NCI-H1048 (cell line): Measurements from ENCODE around the gene ASB12.
"Not testable (repeated sequence)": the region's sequence is repeated elsewhere in the genome, so short reads cannot be mapped to it uniquely, and the experiment has no call there.

ENCODE experiments used
- DNase-seq: peaks from one replicate; lab custom pipeline; 2025; lab: John Stamatoyannopoulos, UW

The ASB12 gene, protein sequence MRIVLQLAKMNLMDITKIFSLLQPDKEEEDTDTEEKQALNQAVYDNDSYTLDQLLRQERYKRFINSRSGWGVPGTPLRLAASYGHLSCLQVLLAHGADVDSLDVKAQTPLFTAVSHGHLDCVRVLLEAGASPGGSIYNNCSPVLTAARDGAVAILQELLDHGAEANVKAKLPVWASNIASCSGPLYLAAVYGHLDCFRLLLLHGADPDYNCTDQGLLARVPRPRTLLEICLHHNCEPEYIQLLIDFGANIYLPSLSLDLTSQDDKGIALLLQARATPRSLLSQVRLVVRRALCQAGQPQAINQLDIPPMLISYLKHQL

DNA sequence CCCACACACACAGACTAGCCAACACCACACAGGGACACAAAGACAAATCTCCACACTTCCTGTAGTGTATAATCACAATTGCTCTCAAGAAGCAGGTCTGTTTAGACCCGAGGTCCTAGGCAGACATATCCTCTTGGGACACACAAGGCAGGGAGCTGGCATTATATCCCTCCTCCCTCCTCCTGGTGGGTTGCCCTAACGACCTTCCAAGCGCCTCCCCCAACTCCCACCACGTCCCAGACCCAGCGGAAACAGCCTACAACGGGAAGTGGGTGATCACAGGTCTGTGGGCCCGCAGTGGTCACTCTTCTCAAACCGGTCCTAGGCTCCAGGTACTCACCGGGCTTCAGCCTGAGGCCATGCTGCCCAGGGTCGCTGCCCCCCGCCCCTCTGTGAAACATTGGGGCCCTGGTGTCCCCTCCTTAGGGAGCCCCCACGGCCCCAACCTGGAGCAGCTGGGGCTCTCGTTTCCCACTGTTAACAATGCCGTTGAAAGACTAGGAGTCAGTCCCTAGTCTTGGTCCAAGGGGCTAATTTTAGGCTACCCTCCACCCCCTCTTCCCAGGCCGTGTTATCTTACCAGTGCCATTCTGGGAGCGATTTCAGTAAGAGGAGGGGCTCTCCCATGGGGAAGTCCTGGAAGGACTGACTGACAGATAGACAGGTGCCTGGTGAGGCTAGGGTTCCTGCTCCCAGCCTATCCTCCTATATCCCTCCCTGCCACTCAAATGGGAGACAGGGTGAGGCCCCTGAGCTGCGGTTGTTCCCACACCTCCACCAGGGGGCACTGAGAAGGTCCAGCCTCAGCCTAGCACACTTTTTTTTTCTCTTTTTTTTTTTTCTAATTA lies at the start of gene ASB12:
TSS of gene ASB12 (minus strand) at position 485 of the 848 bp plus-strand sequence. CDS start 4,957 bp downstream, outside the sequence.
- DNase-seq: no peak

DNA sequence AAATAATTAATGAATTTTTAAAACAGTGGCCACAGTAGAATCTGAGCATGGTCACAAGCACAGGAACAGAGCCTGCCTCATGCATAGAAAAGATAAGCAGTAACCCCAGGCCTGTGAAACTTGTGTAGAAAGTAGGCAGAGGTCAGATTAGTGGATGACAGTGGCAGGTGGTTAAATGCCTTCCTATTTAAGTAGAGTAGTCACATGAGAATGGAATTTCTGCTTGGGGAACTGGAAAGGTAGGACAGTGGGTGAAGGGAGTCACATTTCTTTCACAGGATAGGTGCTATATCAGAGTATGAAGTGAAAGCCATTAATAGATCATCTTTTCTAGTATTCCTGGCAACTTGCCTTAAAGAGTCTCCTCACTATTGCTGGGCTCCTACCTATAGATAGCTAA lies 34.9 kb upstream of the ASB12 start:
- DNase-seq: no peak

DNA sequence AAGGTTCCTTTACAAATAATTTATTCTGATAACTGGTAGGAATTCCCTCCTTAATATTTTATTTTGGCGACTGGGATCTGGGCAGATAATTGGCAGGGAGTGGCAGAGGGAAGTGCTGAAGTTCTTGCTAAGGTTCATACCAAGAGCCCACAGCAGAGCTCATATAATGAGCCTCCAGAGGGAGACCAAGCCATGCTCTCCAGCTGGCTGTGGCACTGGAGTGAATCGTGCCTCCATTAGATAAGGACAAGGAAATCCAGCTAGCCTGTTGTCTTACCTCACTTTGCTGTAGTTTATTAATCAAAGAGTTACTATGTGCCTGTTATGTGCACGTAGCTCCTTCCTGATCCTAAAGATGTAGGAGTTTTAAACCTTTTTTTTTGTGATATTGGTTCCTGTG lies 1.3 kb downstream of the ASB12 start:
- DNase-seq: no peak

DNA sequence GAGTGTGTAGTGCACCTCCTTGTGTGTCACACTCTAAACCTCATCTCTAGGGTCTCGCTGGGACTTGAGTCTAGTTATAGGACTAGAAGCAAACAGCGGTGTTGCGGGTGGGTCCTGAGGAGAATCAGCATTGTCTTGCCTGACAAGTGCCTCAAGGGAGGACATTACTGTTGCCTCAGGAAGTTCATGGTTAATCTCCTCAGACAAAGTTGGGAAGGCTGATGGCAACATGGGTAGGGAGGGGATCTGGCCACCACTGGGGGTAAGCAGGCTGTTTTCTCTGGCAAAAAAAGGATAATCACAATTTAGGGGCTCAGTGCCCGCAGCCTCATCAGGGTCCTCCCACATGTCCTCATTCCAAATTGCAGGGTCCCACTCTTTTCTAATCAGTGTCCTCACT lies 12.4 kb downstream of the ASB12 start:
- DNase-seq: no peak

DNA sequence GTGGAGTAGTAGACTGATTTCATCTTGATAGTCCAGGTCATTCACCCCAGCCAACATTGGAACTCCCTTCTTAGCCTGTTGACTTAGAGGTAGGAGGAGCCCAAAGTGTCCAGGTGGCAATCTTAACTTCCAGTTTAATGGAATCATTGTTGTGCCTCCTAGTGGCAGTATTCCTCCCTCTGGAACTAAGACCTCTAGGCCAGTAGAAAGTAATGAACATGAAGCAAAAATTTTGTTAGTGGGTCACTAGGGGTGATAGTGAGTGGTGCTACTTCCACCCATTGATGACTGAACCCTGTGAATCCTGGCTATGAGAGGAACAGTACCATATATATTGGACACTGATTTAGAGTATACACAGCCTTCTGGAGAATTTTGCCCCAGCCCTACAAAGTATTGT lies 16.4 kb downstream of the ASB12 start:
- DNase-seq: not testable (repeated sequence)

DNA sequence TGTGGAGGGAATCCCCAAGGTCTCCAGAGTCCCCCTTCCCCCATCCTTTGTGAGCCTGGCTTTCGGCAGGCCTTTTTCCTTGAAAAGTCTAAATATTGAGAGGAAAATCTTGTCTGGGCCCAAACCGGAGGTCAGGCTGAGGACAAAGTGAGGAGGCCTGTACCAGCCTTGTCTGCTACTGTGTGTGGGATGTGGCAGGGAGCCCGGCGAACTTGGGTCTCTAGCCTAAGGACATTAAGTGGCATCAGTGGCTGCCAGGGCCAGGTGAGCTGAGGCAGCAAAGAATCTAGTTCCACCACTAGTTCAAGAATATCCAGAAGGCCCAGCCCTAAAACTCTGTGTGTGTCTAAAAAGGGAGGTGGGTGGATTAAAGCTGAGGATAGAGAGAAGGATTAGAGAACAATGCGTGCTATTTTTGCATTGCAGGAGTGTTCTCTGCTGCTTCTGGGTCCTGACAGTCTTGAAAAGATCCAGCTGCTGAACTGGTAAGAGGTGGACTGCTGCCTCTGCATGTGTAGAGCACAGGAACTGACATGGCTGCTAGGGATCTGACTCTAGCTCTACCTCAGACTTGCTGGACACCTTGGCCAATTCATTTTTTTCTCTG lies 23.7 kb downstream of the ASB12 start:
- no peak for DNase-seq

DNA sequence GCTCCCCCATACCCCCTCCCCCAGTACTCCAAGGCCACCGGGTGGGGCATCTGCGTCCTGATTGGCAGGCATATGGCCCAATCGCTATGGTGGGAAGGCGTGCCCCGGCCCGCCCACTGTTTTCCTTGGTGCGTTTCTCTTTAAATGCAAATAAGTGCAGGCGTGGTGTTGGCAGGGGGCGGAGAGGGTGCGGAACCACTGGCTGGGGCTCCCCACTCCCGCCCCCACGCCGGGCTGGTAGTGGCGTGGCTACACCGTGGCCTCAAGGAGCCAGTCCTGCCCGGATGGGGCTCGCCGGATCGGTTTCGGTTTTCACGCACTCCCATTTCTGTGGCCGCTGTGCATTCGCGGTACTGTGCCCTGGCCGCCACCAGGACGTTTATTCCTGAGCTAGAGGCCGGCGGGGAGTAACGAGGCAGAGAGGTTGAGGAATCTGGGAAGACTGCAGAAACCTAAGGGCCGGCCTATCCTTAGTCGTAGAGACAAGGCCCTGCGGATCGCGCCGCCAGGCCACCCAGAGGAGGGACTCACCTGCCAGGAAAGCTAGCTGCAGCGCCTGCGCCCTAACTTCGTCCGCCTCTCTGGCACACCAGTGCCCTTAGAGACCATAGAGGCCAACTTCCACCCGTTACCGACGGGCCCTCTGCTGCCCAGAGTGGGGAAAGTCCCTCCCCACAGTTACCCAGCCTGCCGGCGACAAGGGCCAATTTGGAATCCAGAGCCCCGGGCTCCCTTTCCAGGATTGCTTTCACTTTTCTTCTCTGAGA lies 24.5 kb downstream of the ASB12 start:
- DNase-seq: peak; percentile 64

DNA sequence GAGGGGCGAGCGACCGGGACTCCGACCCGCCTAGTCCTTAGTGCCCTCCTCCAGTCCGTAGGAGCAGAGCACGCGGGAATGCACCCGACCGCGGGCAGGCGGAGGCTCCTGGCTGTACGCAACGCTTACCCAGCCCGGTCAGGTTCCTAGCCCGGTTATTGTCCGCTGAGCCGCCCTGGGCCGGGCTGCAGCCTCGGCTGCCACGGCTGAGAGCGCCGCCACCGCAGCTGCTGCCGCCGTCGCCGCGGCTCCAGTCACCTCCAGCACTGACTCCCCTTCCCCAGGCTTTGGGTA lies 25.0 kb downstream of the ASB12 start, which contains the start of gene AMER1:
TSS of gene AMER1 (minus strand) at position 268 of the 294 bp plus-strand sequence. CDS start 12,422 bp downstream, outside the sequence.
- DNase-seq: no peak

DNA sequence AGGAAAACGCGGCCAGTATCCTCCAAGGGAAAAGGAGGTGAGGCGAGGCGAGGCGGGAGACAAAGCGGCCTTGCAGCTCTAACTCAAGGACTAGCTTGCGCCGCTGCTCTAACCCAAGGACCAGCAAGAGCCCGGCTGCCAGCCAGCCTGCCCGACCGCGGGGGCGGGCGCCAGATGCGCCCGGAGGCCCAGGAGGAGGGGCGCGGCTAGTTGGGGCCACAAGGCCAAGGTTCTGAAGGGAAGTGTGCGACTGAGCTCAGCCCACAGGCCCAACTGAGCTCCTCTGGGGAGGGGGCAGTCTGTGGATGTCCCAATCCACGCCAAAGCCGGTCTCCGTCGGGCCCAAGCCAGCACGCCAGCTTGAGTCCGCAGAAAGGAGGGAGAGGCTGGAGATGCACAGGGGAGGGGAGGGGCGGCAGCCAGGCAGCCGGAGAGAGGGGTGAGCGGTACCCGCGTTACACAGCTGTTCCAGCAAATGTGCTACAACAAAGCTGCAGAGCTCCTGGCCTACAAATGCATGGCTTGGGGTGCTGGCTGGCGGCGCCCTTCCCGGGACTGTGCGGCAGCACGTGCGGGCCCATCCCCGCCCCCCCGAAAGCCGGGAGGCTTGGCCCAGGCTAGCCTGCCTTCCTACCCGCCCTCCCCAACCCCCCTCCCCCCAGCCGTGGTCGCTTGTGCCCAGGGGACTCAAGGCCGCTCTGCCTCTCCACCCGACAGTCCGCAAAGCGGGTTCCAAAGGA lies 25.5 kb downstream of the ASB12 start:
- no peak for DNase-seq

DNA sequence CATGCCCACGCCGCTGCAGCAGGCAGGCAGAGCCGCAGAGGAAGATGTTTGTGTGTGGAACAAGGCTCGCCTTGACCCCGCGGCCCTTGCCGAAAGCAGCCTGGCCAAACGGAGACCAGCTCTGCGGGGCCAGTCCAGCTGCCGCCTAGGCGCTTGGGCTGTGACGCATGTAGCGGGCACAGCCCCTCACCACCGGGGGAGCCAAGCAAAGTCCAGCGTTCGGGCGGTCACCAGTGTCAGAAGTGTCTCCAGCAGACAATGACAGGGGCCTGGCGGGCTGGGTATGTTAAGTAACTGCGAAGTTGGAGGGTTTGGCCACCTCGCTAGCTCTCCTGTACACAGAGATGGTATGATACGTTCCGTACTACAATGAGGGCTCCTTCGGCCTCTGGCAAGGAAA lies 26.2 kb downstream of the ASB12 start:
- no peak for DNase-seq

DNA sequence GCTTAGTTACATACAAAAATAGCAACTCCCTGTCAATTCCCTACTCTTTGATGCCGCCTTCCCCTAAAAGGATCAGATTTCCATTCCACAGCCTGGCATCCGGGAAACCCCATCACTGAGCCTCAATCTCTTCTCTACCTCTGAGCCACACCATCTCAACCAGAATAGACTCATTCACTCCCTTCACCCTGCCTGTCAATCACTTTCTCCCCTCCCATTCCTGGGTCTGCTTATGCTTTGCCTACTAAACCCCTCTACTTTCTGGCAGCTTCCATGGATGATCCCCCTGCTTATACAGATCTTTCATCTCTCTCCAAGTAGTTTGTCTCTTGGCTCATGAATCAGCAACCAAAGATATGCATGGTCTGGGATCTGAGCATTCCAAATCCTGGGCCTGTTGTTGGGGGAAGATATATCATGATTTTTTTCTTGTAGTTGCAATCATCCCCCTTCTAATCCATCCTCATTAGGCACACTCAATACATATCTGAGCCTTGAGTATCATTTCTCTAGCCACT lies 27.5 kb downstream of the ASB12 start:
- no peak for DNase-seq

DNA sequence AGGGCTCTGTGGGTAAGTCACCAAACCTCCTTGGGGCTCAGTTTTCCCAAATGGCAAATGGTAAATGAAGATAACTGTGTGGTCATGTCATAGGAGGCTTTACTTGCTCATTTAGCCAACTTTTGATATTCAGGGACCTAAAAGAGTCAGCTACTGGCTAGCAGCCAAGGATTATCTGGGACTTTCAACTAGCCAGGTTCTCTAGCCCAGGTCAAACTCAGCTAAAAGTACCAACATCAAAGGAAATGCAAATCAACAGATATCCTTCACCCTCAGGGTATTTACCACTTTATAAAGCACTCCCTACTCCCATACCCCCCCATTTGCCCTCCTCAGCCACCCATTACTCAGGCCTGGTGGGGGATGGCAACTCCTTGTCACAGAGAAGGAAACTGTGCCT lies 32.4 kb downstream of the ASB12 start:
- no peak for DNase-seq

DNA sequence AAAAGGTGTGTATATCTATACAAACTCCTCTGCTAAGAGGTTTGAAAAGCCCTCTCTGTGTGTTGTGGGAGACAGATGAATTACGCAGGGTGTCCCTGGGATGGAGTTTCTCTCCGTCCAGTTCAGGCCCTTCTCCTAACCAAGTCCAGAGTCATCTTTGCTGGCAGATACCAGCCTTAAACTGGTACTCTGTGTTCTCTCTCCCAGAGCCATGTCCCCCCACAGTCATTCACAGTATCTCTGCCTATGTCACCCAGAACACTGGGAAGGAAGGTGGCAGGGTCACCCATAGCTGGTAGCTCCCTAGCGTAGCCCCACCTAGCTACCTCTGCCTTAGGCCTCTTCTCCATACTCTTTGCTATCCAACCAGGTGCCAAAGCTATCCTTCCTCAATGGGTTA lies 33.8 kb downstream of the ASB12 start:
- no peak for DNase-seq

DNA sequence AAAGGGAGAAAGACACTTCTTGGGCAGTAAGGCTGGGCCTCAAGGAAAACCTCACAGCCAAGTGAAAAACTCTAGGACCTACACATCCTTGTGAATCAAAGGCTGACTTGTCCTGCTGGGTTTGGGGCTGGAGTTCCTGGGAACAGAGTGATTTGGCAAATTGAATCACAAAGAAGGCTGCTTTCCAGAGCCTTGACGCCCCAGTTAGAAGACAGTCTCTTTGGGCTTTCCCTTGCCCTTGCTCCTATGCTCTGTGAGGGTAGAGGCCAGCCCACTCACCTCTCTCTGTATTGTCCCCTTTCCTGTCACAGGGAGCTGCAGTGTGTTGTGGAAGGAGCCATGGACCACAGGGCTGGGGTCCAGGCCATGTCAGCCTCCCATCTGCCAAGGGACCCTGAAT lies 34.5 kb downstream of the ASB12 start:
- DNase-seq: no peak

DNA sequence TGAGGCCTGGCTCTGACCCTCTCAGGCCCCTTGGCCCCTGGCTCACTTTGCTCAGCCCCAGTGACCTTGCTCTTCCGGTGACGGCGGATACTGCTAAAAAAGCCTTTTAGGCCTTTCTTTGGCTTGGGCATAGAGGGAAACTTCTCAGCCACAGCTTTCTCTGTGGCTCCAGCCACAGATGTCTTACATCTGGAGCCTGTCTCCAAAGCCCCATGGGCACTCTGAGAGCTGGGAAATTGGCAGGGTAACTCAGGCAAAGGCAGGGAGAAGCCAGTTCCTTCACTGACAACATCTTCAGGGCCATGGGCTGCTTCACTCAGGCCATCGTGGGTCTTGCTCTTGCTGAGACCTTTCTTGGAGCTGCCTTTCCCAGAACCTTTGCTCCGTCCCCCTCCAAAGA lies 37.7 kb downstream of the ASB12 start:
- no peak for DNase-seq

DNA sequence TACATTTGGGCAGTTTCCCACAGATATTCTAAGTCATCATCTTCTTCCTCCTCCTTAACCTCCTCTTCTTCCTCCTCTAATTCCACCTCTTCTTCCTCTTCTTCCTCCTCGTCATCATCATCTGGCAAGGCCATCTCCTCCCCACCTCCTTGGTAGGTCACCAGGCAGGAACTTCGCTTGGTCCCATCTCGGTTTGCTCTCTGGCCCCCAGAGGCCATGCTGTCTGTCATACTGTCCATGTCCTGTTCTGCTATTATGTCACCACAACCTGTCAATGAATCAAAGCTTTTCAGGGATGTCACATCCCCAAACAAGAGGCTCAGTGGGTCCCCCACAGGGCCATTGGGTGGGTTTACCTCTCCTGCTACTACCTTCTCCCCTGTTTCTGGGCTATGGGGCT lies 38.4 kb downstream of the ASB12 start:
- DNase-seq: no peak

DNA sequence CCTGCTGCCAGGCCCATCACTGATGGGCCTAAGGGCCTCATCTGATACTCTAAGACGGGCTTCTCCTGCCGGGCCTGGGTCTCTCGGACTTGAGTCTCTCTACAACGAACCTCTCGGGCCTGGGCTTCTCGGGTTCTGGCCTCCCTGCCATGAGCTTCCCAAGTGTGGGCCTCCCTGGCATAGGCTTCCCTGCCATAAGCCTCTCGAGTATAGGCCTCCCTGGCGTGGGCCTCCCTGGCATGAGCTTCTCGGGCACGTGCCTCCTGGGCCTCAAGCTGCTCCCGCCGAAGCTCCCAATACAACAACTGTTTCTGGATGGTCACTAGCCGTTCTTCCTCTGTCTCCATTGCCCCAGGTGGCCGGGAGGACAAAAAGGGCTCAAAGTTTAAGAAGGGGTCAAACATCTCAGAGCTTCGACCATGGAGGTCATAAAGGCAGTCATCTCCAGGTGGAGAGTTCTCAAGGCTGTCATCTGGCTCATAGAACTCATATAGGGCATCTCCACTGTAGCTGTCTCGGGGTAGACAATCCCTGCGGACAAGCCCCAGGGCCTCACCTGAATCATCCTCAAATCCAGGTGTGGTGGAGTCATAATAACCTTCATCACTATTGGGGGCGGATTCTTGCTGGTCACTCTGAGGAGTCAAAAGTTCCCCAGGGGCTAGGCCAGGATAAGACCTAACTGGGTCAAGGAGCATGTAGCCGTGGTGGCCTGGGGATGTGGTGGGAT lies 39.0 kb downstream of the ASB12 start:
- no peak for DNase-seq

DNA sequence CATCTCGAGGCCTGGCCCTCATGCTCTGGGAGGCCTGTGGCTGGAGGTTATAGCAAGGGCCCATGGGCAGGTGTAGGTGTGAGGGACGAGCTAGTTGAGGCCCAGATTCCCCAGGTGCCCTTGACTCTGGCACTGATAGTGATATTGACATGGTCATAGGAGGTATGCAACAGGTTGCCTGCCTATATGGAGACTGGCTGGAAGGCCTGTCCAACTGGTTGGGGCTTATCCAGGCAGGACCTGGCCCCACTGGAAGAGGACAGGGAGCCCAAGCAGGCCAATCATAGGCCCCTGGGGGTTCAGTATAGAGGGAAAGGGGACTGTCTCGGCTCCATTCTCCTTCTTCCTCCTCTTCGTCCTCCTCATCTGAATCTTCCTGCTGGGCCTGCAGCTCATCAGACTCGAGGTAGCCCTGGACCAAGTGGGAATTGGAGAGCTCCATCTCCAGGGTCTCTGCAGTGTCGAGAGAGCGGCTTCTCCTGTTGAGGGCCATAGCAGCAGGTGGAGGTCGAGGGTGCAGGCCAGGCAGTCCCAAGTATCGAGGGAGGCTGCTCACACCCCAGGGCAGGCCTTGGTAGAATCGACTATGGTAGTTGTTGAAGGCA lies 40.2 kb downstream of the ASB12 start:
- DNase-seq: no peak

DNA sequence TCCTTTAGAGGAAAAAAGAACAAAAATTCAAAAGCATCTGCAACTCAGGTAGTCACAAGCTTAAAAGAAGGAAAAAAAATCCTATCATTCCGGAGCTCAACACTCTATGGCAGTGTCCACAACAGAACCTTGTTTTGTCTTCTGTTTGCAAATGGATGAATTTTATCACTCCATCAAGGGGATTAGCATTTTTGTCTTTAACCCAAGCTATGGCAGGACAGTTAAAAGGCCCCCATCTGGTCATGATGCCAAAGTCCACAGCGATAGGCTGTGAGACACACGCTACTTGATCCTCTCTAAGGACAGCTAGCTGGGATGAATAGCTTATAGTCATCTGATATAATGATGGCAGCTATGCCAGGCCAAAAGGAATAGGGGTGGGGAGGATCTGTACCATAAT lies 41.5 kb downstream of the ASB12 start:
- no peak for DNase-seq

DNA sequence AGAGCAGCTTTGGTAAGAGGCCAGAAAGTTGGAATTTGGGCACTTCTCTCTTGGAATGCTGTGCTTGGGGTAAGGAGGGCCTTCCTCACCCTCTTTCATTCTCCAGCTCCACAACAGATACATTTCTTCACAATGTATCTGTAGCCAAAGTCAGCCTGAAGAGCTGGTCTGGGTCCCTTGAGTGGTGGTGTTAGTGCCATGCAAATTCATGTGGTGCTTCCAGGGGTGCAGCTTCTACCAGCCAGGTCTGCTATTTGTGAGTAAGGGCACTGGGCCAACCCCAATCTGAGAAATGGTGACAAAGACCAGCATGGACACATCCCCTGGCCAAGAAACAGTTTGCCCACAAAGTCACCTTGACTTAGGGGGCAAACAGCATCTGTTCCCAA lies 42.7 kb downstream of the ASB12 start:
- DNase-seq: no peak
